Fibroblast of skin of left biceps (primary cell): ENCODE measurements around the gene DYNC1H1.
"Not testable (repeated sequence)": the region's sequence is repeated elsewhere in the genome, so short reads cannot be mapped to it uniquely, and the experiment has no call there.

ENCODE experiments used
- DNase-seq, 2 experiments: peaks; one replicate each; pipeline ENCODE4 v3.0.0-alpha.2; 2013; ENCODE audit warnings: low read depth in 2 of 2

The DYNC1H1 gene

DNA sequence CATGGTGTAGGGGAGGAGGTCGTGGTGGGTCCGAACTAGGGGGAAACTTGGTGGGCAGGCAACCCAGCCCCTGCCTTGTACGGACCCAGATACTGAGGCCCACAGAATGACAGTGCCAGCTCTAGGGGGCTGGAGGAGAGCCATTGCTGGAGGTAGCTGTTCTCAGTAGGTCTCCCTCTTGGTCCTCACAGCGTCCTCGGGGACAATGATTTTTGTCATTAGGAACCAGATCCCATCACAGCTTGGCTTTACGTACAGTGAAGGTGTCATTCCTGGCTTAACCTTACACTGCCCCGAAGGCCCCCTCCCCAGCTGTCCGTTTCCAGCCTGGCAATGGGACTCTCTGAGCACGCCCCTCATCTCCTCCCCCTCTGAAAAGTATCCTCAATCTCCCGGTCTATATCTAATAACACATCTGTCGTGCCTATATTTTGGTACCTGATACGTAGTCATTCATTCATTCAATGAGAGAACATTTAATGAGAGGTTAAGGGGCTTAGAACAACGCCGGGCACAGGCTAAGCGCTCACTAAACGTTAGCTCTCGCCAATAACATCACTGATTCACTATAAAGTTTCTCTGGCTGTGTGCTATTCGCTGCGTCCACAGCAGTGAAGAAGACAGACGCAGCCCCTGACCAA lies 597 bp upstream of the DYNC1H1 start:
- DNase-seq, result no peak

DNA sequence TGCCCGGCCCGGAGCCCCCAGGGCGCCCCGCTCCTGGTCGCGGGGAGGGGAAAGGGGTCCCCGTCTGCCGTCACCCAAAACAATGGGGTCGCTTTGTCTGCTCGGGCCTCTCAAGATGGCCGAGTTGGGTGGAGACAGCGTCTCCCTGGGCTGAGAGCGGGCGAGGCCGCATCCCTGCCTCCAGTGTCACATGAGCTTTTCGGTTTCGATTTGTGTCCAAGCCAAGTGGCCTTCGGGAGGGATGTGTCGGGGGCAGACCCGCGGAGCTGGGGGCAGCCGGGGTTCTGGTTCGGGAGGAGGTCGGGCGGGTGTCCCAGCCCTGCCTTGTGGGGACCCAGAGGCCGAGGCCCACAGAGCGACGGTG lies 790 bp downstream of the DYNC1H1 start:
- DNase-seq, result no peak

GRCh38 chr14:101965770-101966722 lies 1.7 kb downstream of the DYNC1H1 start:
- no peak for DNase-seq

- no peak for DNase-seq
Observed at GRCh38 chr14:101966742-101967141, 2.4 kb downstream of the DYNC1H1 start.

DNA sequence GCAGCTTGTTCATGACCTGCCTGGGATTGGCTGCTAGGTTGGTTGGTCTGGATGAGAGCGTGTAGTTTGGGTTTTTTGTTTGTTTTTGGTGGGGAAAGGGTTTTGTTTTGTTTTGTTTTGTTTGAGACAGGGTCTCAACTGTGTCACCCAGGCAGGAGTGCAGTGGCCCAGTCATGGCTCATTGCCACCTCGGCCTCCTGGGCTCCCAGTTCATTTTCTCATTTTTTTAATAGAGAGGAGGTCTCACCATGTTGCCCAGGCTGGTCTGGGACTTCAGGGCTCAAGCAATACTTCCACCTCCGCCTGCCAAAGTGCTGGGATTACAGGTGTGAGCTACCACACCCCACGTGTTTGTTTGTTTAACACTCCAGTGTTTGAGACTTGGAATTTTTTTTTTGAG lies 3.8 kb downstream of the DYNC1H1 start:
- no peak for DNase-seq

- DNase-seq, result no peak
Observed at GRCh38 chr14:101969481-101969880, 5.1 kb downstream of the DYNC1H1 start.

- no peak for DNase-seq
Observed at GRCh38 chr14:101970830-101971400, 6.5 kb downstream of the DYNC1H1 start.

GRCh38 chr14:101971458-101971857 lies 7.1 kb downstream of the DYNC1H1 start:
- DNase-seq, result not testable (repeated sequence)

DNA sequence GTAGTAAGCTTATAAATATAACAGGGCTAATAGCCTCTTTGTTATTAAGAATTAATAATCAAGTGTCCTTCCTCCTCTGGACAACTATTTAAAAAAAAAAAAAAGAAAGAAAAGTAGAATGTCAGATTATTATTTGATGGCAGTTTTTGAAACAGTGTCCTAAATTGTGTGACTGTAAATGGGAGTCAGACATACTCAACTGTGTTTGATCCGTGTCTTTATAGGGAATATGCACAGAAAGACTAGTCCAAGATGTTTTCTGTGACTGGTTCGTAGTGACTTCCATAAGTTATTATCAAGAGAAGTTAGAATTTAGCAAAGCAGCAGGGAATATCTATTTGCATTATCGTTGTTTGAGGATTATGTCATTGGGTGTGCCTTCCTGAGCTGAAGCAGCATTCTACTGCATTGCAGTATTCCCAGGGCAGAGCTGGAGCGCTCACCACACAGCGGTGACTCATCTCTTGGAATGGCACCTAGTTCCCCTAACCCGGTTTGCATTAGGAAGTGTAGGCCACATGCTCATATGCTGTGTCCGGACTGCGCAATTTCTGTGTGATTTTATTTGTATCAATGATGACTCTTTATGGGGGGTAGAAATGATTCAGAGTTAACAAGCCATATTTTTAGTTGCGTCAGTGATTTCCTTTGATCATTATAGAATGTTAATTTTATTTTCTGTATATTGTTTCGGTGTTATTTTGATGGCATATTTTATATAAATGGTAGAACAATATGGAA lies 7.9 kb downstream of the DYNC1H1 start:
- DNase-seq, result peak; percentile 99

GRCh38 chr14:101973356-101973755 lies 9.0 kb downstream of the DYNC1H1 start:
- no peak for DNase-seq

DNA sequence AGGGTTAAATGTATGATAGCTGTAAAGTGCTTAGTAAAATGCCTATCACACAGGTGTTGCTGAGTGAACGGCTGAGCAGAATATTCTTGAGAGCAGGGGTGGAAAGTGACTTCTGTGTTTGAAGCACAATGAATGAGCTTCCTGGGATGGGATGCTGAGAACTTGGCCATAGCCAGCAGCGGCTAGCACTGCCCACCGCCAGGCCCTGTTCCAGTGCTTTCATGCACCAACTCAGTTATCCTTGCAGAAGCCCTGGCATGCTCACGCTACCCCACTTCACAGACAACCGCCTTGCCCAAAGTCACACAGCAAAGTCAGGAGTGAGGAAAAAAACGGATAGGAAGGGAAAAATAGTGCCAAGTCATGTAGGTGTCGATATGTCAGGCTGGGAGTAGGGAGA lies 10.9 kb downstream of the DYNC1H1 start:
- no peak for DNase-seq

DNA sequence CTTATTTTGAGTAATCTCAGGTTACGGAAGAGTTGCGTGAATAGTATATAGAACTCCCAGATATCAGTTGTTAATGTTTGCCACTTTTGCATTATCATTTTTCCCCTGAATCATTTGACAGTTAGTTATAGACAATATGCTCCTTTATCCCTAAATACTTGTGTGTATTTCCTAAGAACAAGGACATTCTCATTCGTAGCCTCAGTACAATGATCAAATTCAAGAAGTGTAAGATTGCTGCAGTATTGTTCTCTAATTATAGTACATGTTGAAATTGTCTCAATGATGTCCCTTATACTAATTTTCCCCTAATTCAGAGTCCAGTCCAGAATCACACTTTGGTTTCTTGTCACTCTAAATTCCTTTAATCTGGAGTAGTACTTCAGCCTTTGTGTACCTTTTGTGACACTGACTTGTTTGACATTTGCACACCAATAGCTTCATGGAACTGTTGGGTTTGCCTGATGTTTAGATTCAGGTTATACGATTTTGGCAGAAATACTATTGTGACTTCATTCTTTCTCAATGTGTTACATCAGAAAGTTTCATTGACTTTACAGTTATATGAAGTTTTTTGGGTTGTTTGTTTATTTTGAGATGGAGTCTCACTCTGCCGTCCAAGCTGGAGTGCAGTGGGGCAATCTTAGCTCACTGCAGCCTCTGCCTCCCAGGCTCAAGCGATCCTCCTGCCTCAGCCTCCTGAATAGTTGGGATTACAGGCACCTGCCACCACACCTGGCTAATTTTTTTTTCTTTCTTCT lies 13.1 kb downstream of the DYNC1H1 start:
- no peak for DNase-seq

- DNase-seq, result no peak
Observed at GRCh38 chr14:101979666-101980065, 15.3 kb downstream of the DYNC1H1 start.

- DNase-seq, result no peak
Observed at GRCh38 chr14:101980251-101980650, 15.9 kb downstream of the DYNC1H1 start.

DNA sequence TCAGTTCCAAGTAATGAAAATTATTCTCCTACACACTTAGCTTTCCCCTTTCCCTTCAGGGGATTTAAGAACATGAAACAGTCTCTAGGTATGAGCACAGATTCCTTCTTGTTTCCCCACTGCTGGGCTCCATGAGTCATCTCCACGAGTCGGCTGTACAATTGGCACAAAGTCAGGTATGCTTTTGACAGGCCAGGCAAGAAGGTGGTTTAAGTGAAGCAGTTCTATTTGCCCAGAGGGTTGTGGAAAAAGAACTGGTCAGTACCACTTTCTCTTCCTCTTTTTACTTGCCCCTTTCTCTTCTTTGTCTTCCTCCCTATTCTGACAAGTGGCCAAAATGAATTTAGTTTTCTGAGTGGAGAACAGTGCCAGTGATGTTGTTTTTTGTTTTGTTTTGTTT lies 16.3 kb downstream of the DYNC1H1 start:
- DNase-seq, result peak; percentile 88 to 91

DNA sequence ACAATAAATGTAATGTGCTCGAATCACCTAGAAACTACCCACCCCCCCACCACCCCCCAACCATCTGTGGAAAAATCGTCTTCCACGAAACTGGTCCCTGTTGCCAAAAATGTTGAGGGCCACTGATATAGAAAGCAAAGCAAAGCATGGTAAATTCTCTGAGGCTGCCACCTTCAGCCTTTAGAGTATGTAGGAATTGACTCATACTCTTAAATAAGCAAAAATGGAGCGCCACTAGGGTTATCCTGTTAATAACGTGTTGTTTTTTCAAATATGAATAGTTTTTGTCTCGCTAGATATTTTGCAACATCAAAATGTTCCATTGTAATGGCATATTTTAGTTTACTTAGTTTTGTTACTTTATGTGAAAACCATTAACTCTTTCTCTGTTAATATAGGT lies 18.2 kb downstream of the DYNC1H1 start:
- no peak for DNase-seq

- DNase-seq, result not testable (repeated sequence)
Observed at GRCh38 chr14:101984831-101985230, 20.5 kb downstream of the DYNC1H1 start.

- no peak for DNase-seq
Observed at GRCh38 chr14:101985957-101986356, 21.6 kb downstream of the DYNC1H1 start.

DNA sequence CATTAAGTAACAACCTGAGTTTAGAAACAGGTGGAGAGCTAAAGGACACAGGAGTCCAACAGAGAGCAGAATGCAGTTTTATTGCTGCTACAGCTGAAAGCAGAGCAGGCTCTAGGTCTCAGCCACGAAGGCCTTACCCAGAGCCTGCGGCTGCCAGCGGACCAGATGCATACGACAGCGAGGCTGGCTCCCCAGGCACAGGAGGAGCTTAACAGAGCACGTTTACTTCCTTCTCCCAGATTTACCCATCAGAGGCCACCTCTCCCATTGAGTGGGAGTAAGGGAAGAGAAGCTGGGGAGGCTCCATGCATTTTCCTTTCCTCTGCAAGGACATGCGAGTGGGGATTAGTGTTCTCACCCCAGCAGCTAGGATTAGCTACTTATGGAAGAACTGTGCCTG lies 22.6 kb downstream of the DYNC1H1 start:
- no peak for DNase-seq

GRCh38 chr14:101988377-101988776 lies 24.0 kb downstream of the DYNC1H1 start:
- no peak for DNase-seq

- no peak for DNase-seq
Observed at GRCh38 chr14:101991352-101991751, 27.0 kb downstream of the DYNC1H1 start.
